ENCODE results near the gene ITCH.
"Not testable (repeated sequence)": the region's sequence is repeated elsewhere in the genome, so short reads cannot be mapped to it uniquely, and the experiment has no call there.

- TF ChIP-seq EZH2 (IDR thresholded peaks at IDR 0.05; ENCODE audit: borderline replicate concordance, low read length); CTCF (conservative IDR thresholded peaks at IDR 0.05 in 1 of 2, IDR thresholded peaks at IDR 0.05 in 1 of 2; ENCODE audit: extremely low read depth in 1 of 2, insufficient read depth in 1 of 2, low read depth in 1 of 2, low read length in 2 of 2): not testable (repeated sequence)
These were observed 9.6 kb upstream of the ITCH start for GRCh38 chr20:34353467-34353866.
